GM19328 (cell line): ENCODE data around the gene WIPF1.

Experiments
- ATAC-seq: cut with Tn5 transposase; IDR thresholded peaks from one replicate; pipeline ENCODE4 v1.9.1; 2021; ENCODE audit warnings: mild to moderate bottlenecking, moderate library complexity; ENCODE audit not compliant: unreplicated experiment

The WIPF1 gene

GRCh38 chr2:174595891-174596397 lies 1.7 kb downstream of the WIPF1 start:
- ATAC-seq, result no peak

GRCh38 chr2:174595116-174595809 lies 2.3 kb downstream of the WIPF1 start:
- no peak for ATAC-seq

- no peak for ATAC-seq
Observed at GRCh38 chr2:174594456-174594855, 3.1 kb downstream of the WIPF1 start.

- ATAC-seq, result peak; percentile 46
Observed at GRCh38 chr2:174593574-174594203, 3.9 kb downstream of the WIPF1 start.

- no peak for ATAC-seq
Observed at GRCh38 chr2:174593041-174593440, 4.6 kb downstream of the WIPF1 start.

GRCh38 chr2:174591740-174592139 lies 5.9 kb downstream of the WIPF1 start:
- no peak for ATAC-seq

GRCh38 chr2:174590928-174591648 lies 6.5 kb downstream of the WIPF1 start:
- ATAC-seq, result no peak

- no peak for ATAC-seq
Observed at GRCh38 chr2:174590346-174590745, 7.3 kb downstream of the WIPF1 start.

- no peak for ATAC-seq
Observed at GRCh38 chr2:174589334-174589733, 8.3 kb downstream of the WIPF1 start.

- ATAC-seq, result no peak
Observed at GRCh38 chr2:174588463-174588862, 9.1 kb downstream of the WIPF1 start.

- no peak for ATAC-seq
Observed at GRCh38 chr2:174587579-174587978, 10.0 kb downstream of the WIPF1 start.

- ATAC-seq, result no peak
Observed at GRCh38 chr2:174586418-174587295, 10.9 kb downstream of the WIPF1 start.

- ATAC-seq, result no peak
Observed at GRCh38 chr2:174585657-174586252, 11.8 kb downstream of the WIPF1 start.

GRCh38 chr2:174585146-174585545 lies 12.5 kb downstream of the WIPF1 start:
- no peak for ATAC-seq

GRCh38 chr2:174581491-174581890 lies 16.1 kb downstream of the WIPF1 start:
- ATAC-seq, result no peak

GRCh38 chr2:174580951-174581350 lies 16.7 kb downstream of the WIPF1 start:
- no peak for ATAC-seq

- ATAC-seq, result no peak
Observed at GRCh38 chr2:174577967-174578589, 19.5 kb downstream of the WIPF1 start.

- ATAC-seq, result no peak
Observed at GRCh38 chr2:174575124-174575776, 22.4 kb downstream of the WIPF1 start.

- ATAC-seq, result no peak
Observed at GRCh38 chr2:174574657-174575056, 22.9 kb downstream of the WIPF1 start.
